ENCODE results near the gene PDZD11. TPM values are rescaled to one million over a fixed set of nuclear protein-coding genes. Genes with fewer than 3 reads are reported as not detected.
A peak's percentile ranks its signal among the peaks of the same experiment; 100 is the strongest.

The PDZD11 gene
- total RNA-seq, 1 experiment from 2014 or later: 29.6 TPM

GRCh38 chrX:70289168-70289792, 447 bp downstream of the PDZD11 start:
- peaks cover 48% of the 10 kb centered on the region for H3K79me2 ChIP-seq (ENCODE audit: insufficient read depth, low read length)
- ChIA-PET POLR2A (no interaction called here), RAD21 (ENCODE audit: low non-redundant PET in 1 of 2, low total read pairs in 2 of 2, uncharacterized antibody in 2 of 2, unreplicated experiment in 2 of 2) (interaction anchor here in 1 of 2 experiments (0.6 to 0.8 kb wide), 2 partner anchors 156 to 265 kb away, joined by 3 to 4 read pairs; partner anchors contain the start of gene IGBP1), CTCF (interaction anchor here (1.1 kb wide), 1 partner anchor 156 kb away, joined by 5 read pairs; the partner anchor contains the start of gene IGBP1)
- H4K20me1 ChIP-seq (ENCODE audit: insufficient read depth): no peaks in the 10 kb centered on the region
- peaks cover 3 to 5% of the 10 kb centered on the region in 2 experiments; a peak in 1 of 4 replicates for H3K4me1 ChIP-seq (ENCODE audit: control insufficient read depth in 1 of 2, insufficient read depth in 2 of 2, low read length in 2 of 2)
- ATAC-seq (peak; percentile 12), DNase-seq (ENCODE audit: low read depth, low spot score) (no peak)
- peak overlapping the region; percentile 80 for H3K4me2 ChIP-seq (ENCODE audit: low read length)
- peak overlapping the region; percentile 75 to 77 for H3K4me3 ChIP-seq (replicated peaks in 1 of 2; ENCODE audit: low read depth in 1 of 2, low read length in 2 of 2)
- no peaks in the 10 kb centered on the region for H3K9me2 ChIP-seq (ENCODE audit: insufficient read depth)
- intact Hi-C loops (cut with micrococcal nuclease): no loop called here
- H3K36me3 ChIP-seq (ENCODE audit: control insufficient read depth in 1 of 2, insufficient read depth in 2 of 2, low read length in 2 of 2): peaks cover 9 to 12% of the 10 kb centered on the region in 2 experiments
- peak overlapping the region; percentile 84 for H3K9ac ChIP-seq (ENCODE audit: low read length)
- BruUV-seq (replicated peaks): TSS peak; percentile 83
- H3K27me3 ChIP-seq (ENCODE audit: insufficient read depth, low read length): no peaks in the 10 kb centered on the region
- H3K9me3 ChIP-seq (ENCODE audit: control insufficient read depth in 1 of 2, insufficient read depth in 1 of 2, low read depth in 1 of 2, low read length in 2 of 2): no peaks in the 10 kb centered on the region
- TF ChIP-seq SP1 (IDR thresholded peaks at IDR 0.05; ENCODE audit: low read depth) (no peak), RAD21 (IDR thresholded peaks at IDR 0.05; ENCODE audit: low read depth) (no peak), ELF1 (IDR thresholded peaks at IDR 0.05; ENCODE audit: borderline replicate concordance, low read depth) (no peak)
- H3K27ac ChIP-seq (ENCODE audit: low read depth, low read length): peak overlapping the region; percentile 71
- no peak overlapping the region for H2AFZ ChIP-seq (ENCODE audit: low read depth, low read length, poor library complexity, severe bottlenecking)

GRCh38 chrX:70281951-70282350, 7.8 kb downstream of the PDZD11 start, which contains the start of gene RAB41:
TSS of gene RAB41 (plus strand) at chrX:70282172. CDS start at chrX:70282218, 46 bp downstream.
- no peak within 1 kb of the TSS for H3K9ac ChIP-seq (ENCODE audit: low read length)
- H3K27me3 ChIP-seq (ENCODE audit: insufficient read depth, low read length): no peaks in the 10 kb centered on the region
- DNase-seq (ENCODE audit: low read depth, low spot score) (no peak), ATAC-seq (no peak)
- ChIA-PET POLR2A (no interaction called here), CTCF (no interaction called here), RAD21 (ENCODE audit: low non-redundant PET in 1 of 2, low total read pairs in 2 of 2, uncharacterized antibody in 2 of 2, unreplicated experiment in 2 of 2) (no interaction called here)
- H3K79me2 ChIP-seq (ENCODE audit: insufficient read depth, low read length): no peaks in the 10 kb centered on the region
- no peak within 1 kb of the TSS for H3K27ac ChIP-seq (ENCODE audit: low read depth, low read length)
- H3K9me2 ChIP-seq (ENCODE audit: insufficient read depth): no peaks in the 10 kb centered on the region
- intact Hi-C loops (cut with micrococcal nuclease): no loop called here
- peaks cover 0 to 3% of the 10 kb centered on the region in 2 experiments; a peak in 1 of 4 replicates for H3K36me3 ChIP-seq (ENCODE audit: control insufficient read depth in 1 of 2, insufficient read depth in 2 of 2, low read length in 2 of 2)
- no peak within 1 kb of the TSS for H3K4me2 ChIP-seq (ENCODE audit: low read length)
- no peaks in the 10 kb centered on the region for H3K4me1 ChIP-seq (ENCODE audit: control insufficient read depth in 1 of 2, insufficient read depth in 2 of 2, low read length in 2 of 2)
- H3K9me3 ChIP-seq (ENCODE audit: control insufficient read depth in 1 of 2, insufficient read depth in 1 of 2, low read depth in 1 of 2, low read length in 2 of 2): no peaks in the 10 kb centered on the region
- TF ChIP-seq MAX (IDR thresholded peaks at IDR 0.05) (no peak), CBX3 (IDR thresholded peaks at IDR 0.05; ENCODE audit: low read depth) (no peak), ELF1 (IDR thresholded peaks at IDR 0.05; ENCODE audit: borderline replicate concordance, low read depth) (no peak), RAD21 (IDR thresholded peaks at IDR 0.05; ENCODE audit: low read depth) (no peak), EGR1 (IDR thresholded peaks at IDR 0.05; ENCODE audit: low read depth) (no peak), POLR2A (IDR thresholded peaks at IDR 0.05; ENCODE audit: borderline replicate concordance, extremely low read depth, insufficient read depth, insufficient read length) (no peak), TCF7L2 (IDR thresholded peaks at IDR 0.05; ENCODE audit: borderline replicate concordance, extremely low read depth, insufficient read depth, insufficient read length) (no peak), SIN3A (IDR thresholded peaks at IDR 0.05; ENCODE audit: low read depth) (no peak), EZH2phosphoT487 (IDR thresholded peaks at IDR 0.05; ENCODE audit: borderline replicate concordance) (no peak), ZBTB33 (IDR thresholded peaks at IDR 0.05; ENCODE audit: extremely low read depth, insufficient replicate concordance, low read length) (no peak), CEBPB (IDR thresholded peaks at IDR 0.05; ENCODE audit: low read depth) (no peak), CTCF (IDR thresholded peaks at IDR 0.05 in 2 of 3, conservative IDR thresholded peaks at IDR 0.05 in 1 of 3; ENCODE audit: borderline replicate concordance in 1 of 3, insufficient read depth in 1 of 3, low read depth in 2 of 3, low read length in 2 of 3) (no peak), JUND (IDR thresholded peaks at IDR 0.05) (no peak), ZNF274 (IDR thresholded peaks at IDR 0.05; ENCODE audit: low read depth, low read length) (no peak), YY1 (IDR thresholded peaks at IDR 0.05; ENCODE audit: extremely low read depth, insufficient replicate concordance, low read depth, low read length) (no peak), FOSL1 (IDR thresholded peaks at IDR 0.05; ENCODE audit: low read depth) (no peak)
- BruUV-seq (replicated peaks): no TSS peak
- H3K4me3 ChIP-seq (replicated peaks in 1 of 2; ENCODE audit: low read depth in 1 of 2, low read length in 2 of 2): no peak within 1 kb of the TSS
- no peaks in the 10 kb centered on the region for H4K20me1 ChIP-seq (ENCODE audit: insufficient read depth)
- H2AFZ ChIP-seq (ENCODE audit: low read depth, low read length, poor library complexity, severe bottlenecking): no peak within 1 kb of the TSS

Measured in HCT116 (cell line).